Epithelial cell of esophagus (primary cell): ENCODE measurements around the gene DNAJC19.
A peak's percentile ranks its signal among the peaks of the same experiment; 100 is the strongest.
"Not testable (repeated sequence)": the region's sequence is repeated elsewhere in the genome, so short reads cannot be mapped to it uniquely, and the experiment has no call there.

Experiments used
- DNase-seq: peaks from one replicate; pipeline ENCODE4 v3.0.0; 2010; ENCODE audit warnings: low read depth
- H3K4me3 ChIP-seq: 2 replicates; pipeline ENCODE4 v1.5.1; 2011; ENCODE audit warnings: mild to moderate bottlenecking, low read length, control low read depth
- TF ChIP-seq, protein P1 (sequence below): IDR thresholded peaks from 2 replicates; pipeline ENCODE4 v1.5.1; 2011; ENCODE audit warnings: low read depth, mild to moderate bottlenecking, low read length, control low read depth, inconsistent platforms; ENCODE audit not compliant: insufficient read depth; ENCODE audit errors: missing control alignments

DNAJC19 gene

DNA sequence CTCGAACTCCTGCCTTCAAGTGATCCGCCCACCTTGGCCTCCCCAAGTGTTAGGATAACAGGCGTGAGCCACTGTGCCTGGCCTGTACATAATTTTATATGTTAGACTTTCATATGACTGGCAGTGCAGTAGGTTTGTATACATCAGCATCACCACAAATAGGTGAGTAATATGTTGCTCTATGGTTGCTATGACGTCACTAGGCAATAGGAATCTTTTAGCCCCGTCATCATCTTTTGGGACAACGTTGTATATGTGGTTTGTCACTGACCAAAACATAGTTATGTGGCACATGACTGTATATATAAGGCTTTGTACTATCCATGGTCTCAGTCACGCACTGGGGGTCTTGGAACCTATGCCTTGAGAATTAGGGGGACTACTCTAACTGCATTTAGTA is 17.0 kb upstream of the DNAJC19 start:
- TF ChIP-seq, protein P1, sequence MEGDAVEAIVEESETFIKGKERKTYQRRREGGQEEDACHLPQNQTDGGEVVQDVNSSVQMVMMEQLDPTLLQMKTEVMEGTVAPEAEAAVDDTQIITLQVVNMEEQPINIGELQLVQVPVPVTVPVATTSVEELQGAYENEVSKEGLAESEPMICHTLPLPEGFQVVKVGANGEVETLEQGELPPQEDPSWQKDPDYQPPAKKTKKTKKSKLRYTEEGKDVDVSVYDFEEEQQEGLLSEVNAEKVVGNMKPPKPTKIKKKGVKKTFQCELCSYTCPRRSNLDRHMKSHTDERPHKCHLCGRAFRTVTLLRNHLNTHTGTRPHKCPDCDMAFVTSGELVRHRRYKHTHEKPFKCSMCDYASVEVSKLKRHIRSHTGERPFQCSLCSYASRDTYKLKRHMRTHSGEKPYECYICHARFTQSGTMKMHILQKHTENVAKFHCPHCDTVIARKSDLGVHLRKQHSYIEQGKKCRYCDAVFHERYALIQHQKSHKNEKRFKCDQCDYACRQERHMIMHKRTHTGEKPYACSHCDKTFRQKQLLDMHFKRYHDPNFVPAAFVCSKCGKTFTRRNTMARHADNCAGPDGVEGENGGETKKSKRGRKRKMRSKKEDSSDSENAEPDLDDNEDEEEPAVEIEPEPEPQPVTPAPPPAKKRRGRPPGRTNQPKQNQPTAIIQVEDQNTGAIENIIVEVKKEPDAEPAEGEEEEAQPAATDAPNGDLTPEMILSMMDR: no peak
- no peak overlapping the region for H3K4me3 ChIP-seq
- no peak for DNase-seq

DNA sequence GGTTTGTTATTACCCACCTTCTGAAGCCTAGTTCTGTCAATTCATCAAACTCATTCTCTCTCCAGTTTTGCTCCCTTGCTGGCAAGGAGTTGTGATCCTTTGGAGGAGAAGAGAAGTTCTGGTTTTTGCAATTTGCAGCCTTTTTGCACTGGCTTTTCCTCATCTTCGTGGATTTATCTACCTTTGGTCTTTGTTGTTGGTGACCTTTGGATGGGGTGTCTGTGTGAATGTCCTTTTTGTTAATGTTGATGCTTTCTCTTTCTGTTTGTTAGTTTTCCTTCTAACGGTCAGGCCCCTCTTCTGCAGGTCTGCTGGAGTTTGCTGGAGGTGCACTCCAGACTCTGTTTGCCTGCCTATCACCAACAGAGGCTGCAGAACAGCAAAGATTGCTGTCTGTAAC is 13.9 kb upstream of the DNAJC19 start:
- not testable (repeated sequence) for DNase-seq, H3K4me3 ChIP-seq

DNA sequence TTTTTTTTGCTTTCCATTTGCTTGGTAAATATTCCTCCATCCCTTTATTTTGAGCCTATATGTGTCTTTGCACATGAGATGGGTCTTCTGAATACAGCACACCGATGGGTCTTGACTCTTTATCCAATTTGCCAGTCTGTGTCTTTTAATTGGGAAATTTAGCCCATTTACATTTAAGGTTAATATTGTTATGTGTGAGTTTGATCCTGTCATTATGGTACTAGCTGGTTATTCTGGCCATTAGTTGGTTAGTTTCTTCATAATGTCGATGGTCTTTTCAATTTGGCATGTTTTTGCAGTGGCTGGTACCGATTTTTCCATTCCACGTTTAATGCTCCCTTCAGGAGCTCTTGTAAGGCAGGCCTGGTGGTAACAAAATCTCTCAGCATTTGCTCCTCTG is 12.8 kb upstream of the DNAJC19 start:
- not testable (repeated sequence) for DNase-seq

DNA sequence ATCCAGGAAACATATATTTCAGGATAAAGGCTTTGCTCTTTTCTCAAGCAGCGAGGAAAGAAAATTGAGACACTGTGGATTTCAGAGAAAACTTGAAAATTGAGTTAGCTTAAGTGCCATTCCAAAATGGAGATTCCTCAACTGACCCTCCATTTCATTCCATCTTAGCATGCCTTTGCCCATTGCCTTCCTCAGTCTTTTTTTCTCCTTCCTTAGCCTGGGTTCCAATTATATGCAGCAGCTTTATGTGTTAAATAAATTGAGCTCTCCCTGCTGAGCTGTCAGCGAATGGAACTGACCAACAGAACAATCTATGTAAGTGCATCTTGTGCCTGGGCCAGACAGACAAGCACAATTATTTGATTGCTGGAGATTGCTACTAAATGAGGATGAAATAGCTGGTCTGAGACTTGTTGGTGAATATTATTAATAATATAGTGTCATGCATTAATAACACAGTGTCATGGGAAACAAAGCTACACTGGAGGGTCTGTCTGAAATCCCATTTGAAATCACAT is 6.9 kb upstream of the DNAJC19 start:
- TF ChIP-seq, protein P1: no peak
- no peak overlapping the region for H3K4me3 ChIP-seq

More for the DNA sequence above, 12.8 kb upstream of the DNAJC19 start:
- not testable (repeated sequence) for H3K4me3 ChIP-seq

DNA sequence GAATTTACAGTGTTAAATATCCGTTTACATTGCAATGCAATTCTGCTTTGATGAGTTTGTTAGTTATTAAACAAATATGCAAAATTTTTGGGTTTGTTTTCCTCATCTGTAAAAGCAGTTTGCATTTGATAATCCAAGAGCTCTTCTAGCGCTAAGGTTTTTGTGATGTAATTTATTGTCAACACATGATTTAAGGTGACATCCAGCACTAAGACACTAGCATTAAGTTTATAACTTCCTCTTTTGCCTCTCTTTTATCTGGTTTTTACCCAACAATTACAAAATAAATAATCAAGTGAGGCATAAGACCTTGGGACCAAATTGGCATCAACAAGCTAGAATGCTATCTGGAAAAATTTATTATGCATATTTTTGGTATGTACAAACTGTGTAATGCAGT is 969 bp upstream of the DNAJC19 start:
- no peak for DNase-seq
- TF ChIP-seq, protein P1: no peak

More for the DNA sequence above, 6.9 kb upstream of the DNAJC19 start:
- DNase-seq: no peak

DNA sequence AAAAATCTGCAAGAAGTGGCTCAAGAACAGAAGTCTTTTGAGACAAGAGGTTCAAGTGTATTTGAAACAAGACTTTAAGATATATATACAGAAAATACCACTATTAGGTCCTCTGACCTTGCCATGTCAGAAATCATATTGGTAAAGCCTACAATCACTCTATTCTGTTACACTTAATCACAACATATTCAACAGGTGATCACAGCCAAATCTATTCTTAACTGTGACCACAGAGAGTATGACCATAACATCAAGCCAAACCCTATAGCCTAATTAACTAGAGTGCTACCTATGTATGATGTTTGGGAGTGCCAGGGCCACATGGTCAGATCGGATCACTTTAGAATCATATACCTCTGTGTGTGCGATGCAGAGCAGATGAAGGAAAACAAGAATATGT is 2.2 kb downstream of the DNAJC19 start:
- TF ChIP-seq, protein P1: no peak
- H3K4me3 ChIP-seq: no peak overlapping the region
- no peak for DNase-seq

More for the DNA sequence above, 969 bp upstream of the DNAJC19 start:
- peak overlapping the region; percentile 91 for H3K4me3 ChIP-seq

DNA sequence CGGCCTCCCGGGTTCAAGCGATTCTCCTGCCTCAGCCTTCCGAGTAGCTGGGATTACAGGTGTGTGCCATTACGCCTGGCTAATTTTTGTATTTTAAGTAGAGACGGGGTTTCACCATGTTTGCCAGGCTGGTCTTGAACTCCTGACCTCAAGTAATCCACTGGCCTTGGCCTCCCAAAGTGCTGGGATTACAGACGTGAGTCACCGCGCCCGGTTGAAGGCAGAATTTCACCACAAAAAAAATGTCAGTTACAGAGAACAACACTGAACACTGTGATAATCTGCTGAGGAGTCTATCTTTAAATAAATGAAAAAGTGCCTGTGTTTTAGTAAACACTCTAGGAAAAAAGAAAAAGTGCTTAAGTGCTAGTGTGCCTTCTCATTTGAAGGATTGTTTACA is 3.2 kb downstream of the DNAJC19 start:
- not testable (repeated sequence) for H3K4me3 ChIP-seq, DNase-seq

DNA sequence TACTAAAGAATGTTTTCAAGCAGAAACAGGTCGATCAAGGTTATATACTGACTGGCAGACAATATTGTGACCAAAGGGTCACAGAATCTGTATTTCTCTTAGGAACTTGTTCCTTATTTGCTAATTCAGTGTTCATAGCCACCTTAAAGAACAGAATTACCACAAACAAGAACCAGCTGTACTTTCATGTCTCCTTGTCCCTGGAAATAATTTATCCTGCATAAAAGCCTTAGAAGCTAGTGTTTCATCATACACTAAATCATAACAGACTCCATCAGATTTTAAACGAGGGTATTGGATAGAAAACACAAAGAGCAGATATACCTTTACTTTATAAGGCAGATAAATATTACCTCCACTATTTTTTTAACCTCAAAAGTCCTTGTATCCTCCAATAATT is 6.4 kb downstream of the DNAJC19 start:
- TF ChIP-seq, protein P1: no peak
- no peak for DNase-seq
- no peak overlapping the region for H3K4me3 ChIP-seq

DNA sequence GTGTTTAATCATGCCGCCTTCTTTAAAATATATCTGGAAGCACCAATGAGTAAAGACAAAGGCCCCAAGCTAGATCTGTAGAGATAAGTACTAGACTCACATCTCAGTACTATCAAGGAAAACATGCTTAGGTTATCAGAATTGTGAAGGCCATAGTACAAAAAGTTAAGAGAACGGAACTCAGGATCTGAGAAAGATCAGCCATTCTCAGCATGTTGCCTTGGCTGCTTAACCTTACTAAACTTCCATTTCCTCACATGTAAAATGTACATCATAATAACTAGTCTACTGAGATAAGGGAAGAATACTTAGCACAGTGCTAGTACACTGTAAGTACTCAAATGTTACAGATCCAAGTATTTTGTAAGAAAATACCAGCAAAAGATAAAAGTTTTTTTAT is 7.6 kb downstream of the DNAJC19 start:
- TF ChIP-seq, protein P1: no peak
- H3K4me3 ChIP-seq: no peak overlapping the region
- DNase-seq: no peak
